ENCODE results near the gene SEPSECS. TPM values are rescaled to one million over a fixed set of nuclear protein-coding genes. Genes with fewer than 3 reads are reported as not detected.
A peak's percentile ranks its signal among the peaks of the same experiment; 100 is the strongest.

The SEPSECS gene
- total RNA-seq, 4 donors from 2014 or later, result 6.9 to 22.8 (median 10.4) TPM

GRCh38 chr4:25117716-25118472 is 42.4 kb downstream of the SEPSECS start:
- DNase-seq, result no peak

GRCh38 chr4:25117274-25117673 is 43.0 kb downstream of the SEPSECS start:
- TF ChIP-seq, protein P1, sequence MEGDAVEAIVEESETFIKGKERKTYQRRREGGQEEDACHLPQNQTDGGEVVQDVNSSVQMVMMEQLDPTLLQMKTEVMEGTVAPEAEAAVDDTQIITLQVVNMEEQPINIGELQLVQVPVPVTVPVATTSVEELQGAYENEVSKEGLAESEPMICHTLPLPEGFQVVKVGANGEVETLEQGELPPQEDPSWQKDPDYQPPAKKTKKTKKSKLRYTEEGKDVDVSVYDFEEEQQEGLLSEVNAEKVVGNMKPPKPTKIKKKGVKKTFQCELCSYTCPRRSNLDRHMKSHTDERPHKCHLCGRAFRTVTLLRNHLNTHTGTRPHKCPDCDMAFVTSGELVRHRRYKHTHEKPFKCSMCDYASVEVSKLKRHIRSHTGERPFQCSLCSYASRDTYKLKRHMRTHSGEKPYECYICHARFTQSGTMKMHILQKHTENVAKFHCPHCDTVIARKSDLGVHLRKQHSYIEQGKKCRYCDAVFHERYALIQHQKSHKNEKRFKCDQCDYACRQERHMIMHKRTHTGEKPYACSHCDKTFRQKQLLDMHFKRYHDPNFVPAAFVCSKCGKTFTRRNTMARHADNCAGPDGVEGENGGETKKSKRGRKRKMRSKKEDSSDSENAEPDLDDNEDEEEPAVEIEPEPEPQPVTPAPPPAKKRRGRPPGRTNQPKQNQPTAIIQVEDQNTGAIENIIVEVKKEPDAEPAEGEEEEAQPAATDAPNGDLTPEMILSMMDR (IDR thresholded peaks at IDR 0.05), result no peak
- TF ChIP-seq POLR2A (IDR thresholded peaks at IDR 0.05), result no peak
- intact Hi-C loops (cut with DNase I; ENCODE audit: low total_unique reads), result no loop called here
- Histone ChIP-seq H3K4me3 (no peak overlapping the region), H3K36me3 (no peaks in the 10 kb centered on the region), H3K4me1 (no peaks in the 10 kb centered on the region), H3K27ac (no peak overlapping the region), H3K9me3 (no peaks in the 10 kb centered on the region), H3K27me3 (no peaks in the 10 kb centered on the region)
- DNase-seq, result no peak

More at GRCh38 chr4:25117716-25118472, 42.4 kb downstream of the SEPSECS start:
- intact Hi-C loops (cut with DNase I; ENCODE audit: low total_unique reads), result no loop called here
- Histone ChIP-seq H3K36me3 (no peaks in the 10 kb centered on the region), H3K4me1 (no peaks in the 10 kb centered on the region), H3K9me3 (no peaks in the 10 kb centered on the region), H3K27me3 (no peaks in the 10 kb centered on the region), H3K27ac (no peak overlapping the region), H3K4me3 (no peak overlapping the region)
- no peak for TF ChIP-seq POLR2A (IDR thresholded peaks at IDR 0.05)
- TF ChIP-seq, protein P1 (IDR thresholded peaks at IDR 0.05), result no peak

DNA sequence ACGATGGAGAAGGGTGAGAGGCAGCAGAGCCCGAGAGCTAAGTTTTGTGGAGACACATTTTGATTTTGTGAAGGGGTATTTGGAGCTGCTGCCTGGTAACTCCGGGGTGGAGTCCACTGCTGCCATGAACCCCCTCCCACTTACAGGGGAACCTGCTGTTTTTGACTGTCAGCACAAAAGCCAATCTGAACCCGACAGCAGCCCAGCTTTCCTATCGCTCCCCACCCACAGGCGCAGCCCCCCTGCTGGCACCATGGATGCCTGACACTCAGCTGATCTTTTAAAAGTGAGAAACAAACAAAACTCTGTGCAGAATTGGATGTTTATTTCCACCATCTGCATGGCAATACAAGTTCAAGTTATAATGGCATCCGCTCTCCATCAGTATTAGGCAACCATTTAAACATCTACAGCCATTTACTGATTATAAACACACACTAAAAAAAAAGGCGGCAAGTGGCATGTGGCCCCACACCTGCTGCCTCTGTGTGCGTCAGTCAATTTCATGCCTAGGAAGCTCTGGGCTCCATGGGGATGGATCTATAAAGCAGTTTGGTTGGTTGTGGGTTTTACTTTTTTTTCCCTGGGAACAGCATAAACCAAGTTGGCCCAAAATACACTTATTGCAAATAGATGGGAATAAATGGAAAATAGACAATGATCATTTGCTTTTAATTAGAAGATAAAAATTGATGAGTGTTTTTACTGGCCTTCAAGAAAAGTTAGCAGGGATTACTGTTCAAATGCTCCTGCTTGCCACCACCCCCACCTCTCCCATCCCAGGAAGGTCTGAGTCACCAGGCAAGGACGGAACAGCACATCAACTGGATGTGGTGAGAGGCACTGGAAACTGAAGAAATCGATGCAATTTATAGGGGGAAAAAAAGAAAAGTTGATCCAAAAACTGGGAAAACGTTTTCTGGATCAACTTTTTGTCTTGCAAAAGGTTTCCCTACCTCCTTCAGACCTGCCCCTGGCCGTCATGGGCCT is 46.0 kb downstream of the SEPSECS start:
- Histone ChIP-seq H3K9me3 (no peaks in the 10 kb centered on the region), H3K4me3 (no peak overlapping the region), H3K36me3 (no peaks in the 10 kb centered on the region), H3K4me1 (no peaks in the 10 kb centered on the region), H3K27me3 (no peaks in the 10 kb centered on the region), H3K27ac (no peak overlapping the region)
- TF ChIP-seq, protein P1 (IDR thresholded peaks at IDR 0.05), result no peak
- no peak for TF ChIP-seq POLR2A (IDR thresholded peaks at IDR 0.05)
- intact Hi-C loops (cut with DNase I; ENCODE audit: low total_unique reads), result no loop called here
- DNase-seq, result no peak

DNA sequence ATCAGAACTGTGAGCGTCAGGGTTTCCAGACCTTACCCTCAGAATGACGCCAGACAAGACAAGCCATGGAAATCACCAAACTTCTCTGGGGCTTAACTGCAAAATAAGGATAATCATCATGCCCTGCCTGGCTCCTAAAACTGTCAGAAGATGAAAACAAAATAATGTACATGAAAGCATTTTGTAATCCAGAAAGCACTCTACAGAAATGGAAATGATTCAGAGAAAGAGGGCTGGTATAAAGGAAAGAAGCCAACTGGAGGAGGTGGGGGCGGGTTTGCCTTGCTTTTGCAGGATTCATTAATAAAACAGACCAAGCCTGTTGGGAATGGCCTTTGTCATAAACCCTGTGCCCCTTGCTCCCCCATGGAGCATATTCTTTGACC is 47.3 kb downstream of the SEPSECS start:
- TF ChIP-seq, protein P1 (IDR thresholded peaks at IDR 0.05), result no peak
- TF ChIP-seq POLR2A (IDR thresholded peaks at IDR 0.05), result no peak
- intact Hi-C loops (cut with DNase I; ENCODE audit: low total_unique reads), result no loop called here
- Histone ChIP-seq H3K27ac (peak overlapping the region; percentile 57), H3K4me3 (no peak overlapping the region), H3K9me3 (no peaks in the 10 kb centered on the region), H3K27me3 (no peaks in the 10 kb centered on the region), H3K4me1 (no peaks in the 10 kb centered on the region), H3K36me3 (no peaks in the 10 kb centered on the region)
- peak in 1 of 2 donors; percentile 36 for DNase-seq
